MCF 10A (cell line): ENCODE data around the gene ICA1L. TPM values are rescaled to one million over a fixed set of nuclear protein-coding genes. Genes with fewer than 3 reads are reported as not detected.
"Not testable (repeated sequence)": the region's sequence is repeated elsewhere in the genome, so short reads cannot be mapped to it uniquely, and the experiment has no call there.

Source experiments
- BruUV-seq: library from RNA; stranded (reverse); fragments of 400-500 nt; replicated peaks from 2 replicates; lab custom pipeline; 2021; lab: Mats Ljungman, UMichigan
- CTCF ChIA-PET: fragments of 300-600 bp; sonication (Branson Sonifier 250); formaldehyde crosslinking; extraction: SDS; loops from one replicate; lab custom pipeline; 2021; ENCODE audit warnings: antibody characterized with exemption, inconsistent platforms; lab: Yijun Ruan, JAX
- POLR2A ChIA-PET: fragments of 300-600, 350-650 bp; sonication (Branson Sonifier 250); formaldehyde crosslinking; extraction: SDS; loops from one replicate; lab custom pipeline; 2020; ENCODE audit warnings: antibody characterized with exemption, inconsistent platforms; lab: Yijun Ruan, JAX
- DNase-seq: peaks from one replicate; pipeline ENCODE4 v3.0.0-alpha.2; 2018; ENCODE audit not compliant: unreplicated experiment
- H3K27ac Mint-ChIP-seq: one replicate; pipeline ENCODE4 v1.8.0; 2022; ENCODE audit warnings: mild to moderate bottlenecking, low read depth, mixed read lengths; ENCODE audit not compliant: unreplicated experiment
- H3K27me3 Mint-ChIP-seq: one replicate; pipeline ENCODE4 v1.8.0; 2022; ENCODE audit warnings: mixed read lengths; ENCODE audit not compliant: insufficient read depth, unreplicated experiment
- H3K36me3 Mint-ChIP-seq: one replicate; pipeline ENCODE4 v1.8.0; 2022; ENCODE audit warnings: mild to moderate bottlenecking, moderate library complexity, mixed read lengths; ENCODE audit not compliant: insufficient read depth, unreplicated experiment
- H3K4me1 Mint-ChIP-seq: one replicate; pipeline ENCODE4 v1.8.0; 2022; ENCODE audit warnings: mixed read lengths; ENCODE audit not compliant: insufficient read depth, unreplicated experiment
- H3K4me3 Mint-ChIP-seq: one replicate; pipeline ENCODE4 v1.8.0; 2022; ENCODE audit warnings: mild to moderate bottlenecking, moderate library complexity, mixed read lengths; ENCODE audit not compliant: unreplicated experiment
- H3K9me3 Mint-ChIP-seq: one replicate; pipeline ENCODE4 v1.8.0; 2022; ENCODE audit warnings: mixed read lengths; ENCODE audit not compliant: unreplicated experiment
- CTCF ChIP-seq: fragments of 200-600 bp; IDR thresholded peaks from one replicate; pipeline ENCODE4 v1.8.0; 2022; ENCODE audit warnings: antibody characterized with exemption, mild to moderate bottlenecking; ENCODE audit not compliant: unreplicated experiment
- intact Hi-C: fragments of 100-400 bp; cut with micrococcal nuclease; formaldehyde crosslinking; loops from 2 replicates; pipeline ENCODE4 v1.14.1; 2022
- total RNA-seq: library from RNA; stranded (reverse); gene quantifications from 2 replicates; pipeline ENCODE4 v1.2.3, GENCODE V29; 2022

Gene ICA1L
- total RNA-seq, 1 experiment from 2014 or later: 6.5 TPM

GRCh38 chr2:202909394-202910192 is 38.0 kb upstream of the ICA1L start:
- DNase-seq: peak; percentile 8
- no peak for TF ChIP-seq CTCF
- Mint-ChIP-seq H3K36me3 (peaks cover 32% of the 10 kb centered on the region), H3K4me3 (peak overlapping the region; percentile 96), H3K9me3 (peaks cover 9% of the 10 kb centered on the region), H3K4me1 (peaks cover 18% of the 10 kb centered on the region), H3K27ac (peak overlapping the region; percentile 36), H3K27me3 (no peaks in the 10 kb centered on the region)
- intact Hi-C loops: loop anchor here (2.0 to 5.0 kb wide), 3 partner anchors 105 to 328 kb away; partner anchors contain the start of genes CYP20A1 and NBEAL1
- no TSS peak for BruUV-seq
- POLR2A ChIA-PET: interaction anchor here (0.5 to 4.0 kb wide), 3 partner anchors 83 to 527 kb away, joined by 3 to 40 read pairs (median 3); partner anchors contain the start of gene FAM117B
- CTCF ChIA-PET: interaction anchor here (0.6 to 1.2 kb wide), 4 partner anchors 11 to 201 kb away, joined by 3 read pairs; no protein-coding TSS in a partner anchor

- H3K27me3 Mint-ChIP-seq: no peaks in the 10 kb centered on the region
- no peak for TF ChIP-seq CTCF
- H3K27ac Mint-ChIP-seq: peak overlapping the region; percentile 36
- CTCF ChIA-PET: interaction anchor here (0.6 to 0.8 kb wide), 2 partner anchors 232 to 1678 kb away, joined by 3 read pairs; no protein-coding TSS in a partner anchor
- H3K4me3 Mint-ChIP-seq: no peak overlapping the region
- BruUV-seq: no TSS peak
- no peak for DNase-seq
- peaks cover 18% of the 10 kb centered on the region for H3K4me1 Mint-ChIP-seq
- H3K36me3 Mint-ChIP-seq: peaks cover 46% of the 10 kb centered on the region
- intact Hi-C loops: no loop called here
- H3K9me3 Mint-ChIP-seq: peaks cover 13% of the 10 kb centered on the region
- POLR2A ChIA-PET: interaction anchor here (0.6 to 4.0 kb wide), 4 partner anchors 107 to 626 kb away, joined by 3 to 40 read pairs (median 3); partner anchors contain the start of gene FAM117B
These were observed 36.6 kb upstream of the ICA1L start for GRCh38 chr2:202908186-202908585.

- H3K4me1 Mint-ChIP-seq: peaks cover 18% of the 10 kb centered on the region
- H3K27me3 Mint-ChIP-seq, BruUV-seq, H3K27ac Mint-ChIP-seq, intact Hi-C loops, H3K4me3 Mint-ChIP-seq, DNase-seq: not testable (repeated sequence)
- POLR2A ChIA-PET: interaction anchor here (0.6 to 1.3 kb wide), 2 partner anchors 35 to 213 kb away, joined by 3 to 4 read pairs; no protein-coding TSS in a partner anchor
- peaks cover 13% of the 10 kb centered on the region for H3K9me3 Mint-ChIP-seq
- peaks cover 62% of the 10 kb centered on the region for H3K36me3 Mint-ChIP-seq
- CTCF ChIA-PET: interaction anchor here (0.6 to 1.2 kb wide), 2 partner anchors 316 to 333 kb away, joined by 3 to 6 read pairs; no protein-coding TSS in a partner anchor
These were observed 33.9 kb upstream of the ICA1L start for GRCh38 chr2:202905507-202905906.

- intact Hi-C loops: no loop called here
- ChIA-PET POLR2A (no interaction called here), CTCF (interaction anchor here (0.5 kb wide), 1 partner anchor 21 kb away, joined by 6 read pairs; no protein-coding TSS in a partner anchor)
- Mint-ChIP-seq H3K27ac (no peak overlapping the region), H3K36me3 (peaks cover 81% of the 10 kb centered on the region), H3K9me3 (no peaks in the 10 kb centered on the region), H3K27me3 (no peaks in the 10 kb centered on the region), H3K4me3 (no peak overlapping the region), H3K4me1 (no peaks in the 10 kb centered on the region)
- no peak for TF ChIP-seq CTCF
- DNase-seq: no peak
- BruUV-seq: no TSS peak
These were observed 13.6 kb upstream of the ICA1L start for GRCh38 chr2:202885190-202885589.
